HG02840 (cell line): ENCODE data around the gene GRK1.
"Not testable (repeated sequence)": the region's sequence is repeated elsewhere in the genome, so short reads cannot be mapped to it uniquely, and the experiment has no call there.

Source experiments
- ATAC-seq: cut with Tn5 transposase; IDR thresholded peaks from one replicate; pipeline ENCODE4 v1.9.1; 2021; ENCODE audit warnings: mild to moderate bottlenecking, moderate library complexity, moderate number of reproducible peaks; ENCODE audit not compliant: unreplicated experiment, low FRiP score

Gene GRK1

GRCh38 chr13:113666951-113667701 is at the start of gene GRK1:
GRK1 (plus strand) TSS chr13:113667219; CDS start chr13:113667387, 168 bp downstream.
- no peak for ATAC-seq

- ATAC-seq, result no peak
Measured at GRCh38 chr13:113617961-113618360, 49.1 kb upstream of the GRK1 start.

GRCh38 chr13:113618455-113618854 is 48.6 kb upstream of the GRK1 start:
- ATAC-seq, result no peak

- no peak for ATAC-seq
Measured at GRCh38 chr13:113620036-113620796, 46.8 kb upstream of the GRK1 start.

GRCh38 chr13:113621046-113621445 is 46.0 kb upstream of the GRK1 start:
- no peak for ATAC-seq

- ATAC-seq, result not testable (repeated sequence)
Measured at GRCh38 chr13:113621498-113621897, 45.5 kb upstream of the GRK1 start.

- not testable (repeated sequence) for ATAC-seq
Measured at GRCh38 chr13:113621986-113622550, 45.0 kb upstream of the GRK1 start.

- no peak for ATAC-seq
Measured at GRCh38 chr13:113622791-113623490, 44.1 kb upstream of the GRK1 start.

- ATAC-seq, result no peak
Measured at GRCh38 chr13:113623491-113624234, 43.4 kb upstream of the GRK1 start.

- ATAC-seq, result no peak
Measured at GRCh38 chr13:113624235-113624587, 42.8 kb upstream of the GRK1 start.

- ATAC-seq, result not testable (repeated sequence)
Measured at GRCh38 chr13:113624640-113625304, 42.2 kb upstream of the GRK1 start.

- ATAC-seq, result no peak
Measured at GRCh38 chr13:113625965-113626721, 40.9 kb upstream of the GRK1 start.

- ATAC-seq, result no peak
Measured at GRCh38 chr13:113627136-113627535, 39.9 kb upstream of the GRK1 start.

- no peak for ATAC-seq
Measured at GRCh38 chr13:113628291-113629270, 38.4 kb upstream of the GRK1 start.

- no peak for ATAC-seq
Measured at GRCh38 chr13:113629866-113630265, 37.2 kb upstream of the GRK1 start.

- ATAC-seq, result no peak
Measured at GRCh38 chr13:113630296-113630695, 36.7 kb upstream of the GRK1 start.

GRCh38 chr13:113630804-113631203 is 36.2 kb upstream of the GRK1 start:
- no peak for ATAC-seq
